Rectal smooth muscle tissue (tissue), 1 donor: Measurements from ENCODE around the gene CDKL5.

Experiments
- H3K27ac ChIP-seq: one replicate; pipeline ENCODE4 v1.7.0; 2013; ENCODE audit warnings: low read depth, low read length, inconsistent platforms
- H3K27me3 ChIP-seq: one replicate; pipeline ENCODE4 v1.7.0; 2013; ENCODE audit warnings: low read length; ENCODE audit not compliant: control insufficient read depth, insufficient read depth
- H3K36me3 ChIP-seq: one replicate; pipeline ENCODE4 v1.7.0; 2013; ENCODE audit warnings: low read length; ENCODE audit not compliant: control insufficient read depth, insufficient read depth
- H3K4me1 ChIP-seq: one replicate; pipeline ENCODE4 v1.7.0; 2013; ENCODE audit warnings: low read length; ENCODE audit not compliant: control insufficient read depth, insufficient read depth
- H3K4me3 ChIP-seq: one replicate; pipeline ENCODE4 v1.7.0; 2013; ENCODE audit warnings: low read length
- H3K9ac ChIP-seq: one replicate; pipeline ENCODE4 v1.7.0; 2013; ENCODE audit warnings: low read length

The CDKL5 gene

DNA sequence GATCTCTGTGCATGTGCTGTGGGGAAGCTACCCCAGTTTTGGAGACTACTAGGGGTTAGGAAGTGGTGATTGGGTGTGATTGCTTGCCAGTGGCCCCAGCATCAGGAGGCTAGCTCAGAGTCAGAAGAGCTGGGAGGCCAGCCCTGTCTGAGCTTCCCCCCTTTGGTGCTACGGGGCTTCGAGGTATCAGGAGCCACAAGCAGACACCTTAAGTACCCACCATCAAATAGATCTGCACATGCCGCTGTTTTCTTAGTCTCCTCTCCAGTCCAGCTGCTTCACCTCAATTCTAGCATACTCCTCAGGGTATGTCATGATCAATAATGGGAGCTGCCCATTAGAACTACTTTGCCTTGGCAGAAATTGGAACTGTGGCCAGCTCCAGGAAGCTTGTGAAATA is 271.2 kb downstream of the CDKL5 start:
- H3K4me1 ChIP-seq, result no peaks in the 10 kb centered on the region
- H3K27me3 ChIP-seq, result no peaks in the 10 kb centered on the region
- no peak overlapping the region for H3K9ac ChIP-seq
- no peak overlapping the region for H3K4me3 ChIP-seq
- H3K27ac ChIP-seq, result no peak overlapping the region
- no peaks in the 10 kb centered on the region for H3K36me3 ChIP-seq

DNA sequence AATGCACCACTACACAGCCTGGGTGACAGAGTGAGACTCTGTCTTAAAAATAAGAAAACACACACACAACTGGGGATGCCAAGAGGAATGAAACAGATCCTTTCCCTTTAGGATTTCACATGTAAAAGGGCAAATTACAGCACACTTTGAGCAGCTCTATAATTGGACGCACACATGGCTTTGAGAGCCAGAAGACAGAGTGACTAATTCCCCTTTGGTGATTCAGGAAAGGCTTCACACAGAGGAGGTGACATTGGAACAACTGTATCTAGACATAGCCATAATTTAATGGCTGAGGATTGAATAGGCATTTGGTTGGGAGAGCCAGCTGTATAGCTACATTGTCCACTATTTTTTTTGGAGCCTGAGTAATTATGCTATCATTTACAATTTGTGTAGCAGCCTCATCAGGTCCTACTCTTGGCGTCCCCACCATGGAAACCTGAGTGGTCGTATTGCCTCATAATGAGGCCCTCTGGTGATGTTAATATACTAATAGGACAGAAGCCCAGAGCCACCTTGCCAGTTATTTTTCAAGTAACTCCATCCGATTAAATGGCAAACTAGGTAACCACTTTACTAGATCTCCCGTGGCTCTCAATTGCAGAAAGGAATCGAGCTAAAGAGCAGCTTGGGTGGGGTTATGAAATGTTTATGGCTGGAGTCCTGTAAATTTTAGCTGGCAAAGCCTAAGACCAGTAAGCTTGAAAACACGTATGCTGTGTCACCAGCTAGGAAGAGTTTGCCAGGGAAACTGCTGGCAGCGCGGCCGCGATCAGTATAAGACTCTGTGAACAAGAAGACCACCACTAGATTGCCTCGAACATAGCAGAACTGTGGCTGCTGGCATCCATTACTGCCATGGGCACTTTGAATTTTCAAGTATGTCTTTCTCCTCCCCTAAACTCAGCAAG is 273.6 kb downstream of the CDKL5 start:
- Histone ChIP-seq H3K36me3 (no peaks in the 10 kb centered on the region), H3K4me3 (no peak overlapping the region), H3K4me1 (no peaks in the 10 kb centered on the region), H3K27ac (no peak overlapping the region), H3K9ac (no peak overlapping the region), H3K27me3 (no peaks in the 10 kb centered on the region)

DNA sequence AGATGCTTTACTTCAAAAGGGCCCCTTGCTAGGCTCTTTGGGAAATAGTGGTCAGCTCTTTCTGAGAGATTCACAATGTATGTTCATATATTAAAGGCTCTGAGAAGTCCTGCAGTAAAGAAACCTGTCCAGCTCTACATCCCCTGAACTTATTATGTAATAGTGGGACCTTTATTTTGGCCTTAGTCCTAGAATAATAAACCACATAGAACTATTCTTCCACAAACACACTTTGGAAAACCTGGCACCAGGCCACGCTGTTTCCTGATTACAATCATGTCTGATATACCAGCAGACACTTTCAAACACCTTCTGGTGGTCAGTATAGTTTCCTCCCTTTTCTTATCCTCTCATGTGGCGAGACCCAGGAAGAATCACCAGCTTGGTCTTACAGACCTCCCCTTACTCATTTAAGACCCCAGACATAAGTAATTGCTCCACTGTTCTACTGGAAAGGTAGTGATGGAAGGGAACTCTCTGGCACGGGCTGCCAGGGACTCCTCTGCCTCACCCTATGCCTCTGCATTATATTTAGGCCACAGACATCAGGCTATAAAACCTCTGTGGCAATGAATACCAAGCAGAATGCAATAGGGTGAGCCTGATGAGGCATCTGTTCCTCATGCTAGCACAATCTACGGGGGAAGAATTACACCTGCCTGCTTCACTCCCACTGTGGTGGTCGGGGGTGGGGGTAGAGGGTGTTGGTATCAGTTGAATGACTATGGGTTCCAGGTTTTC is 276.4 kb downstream of the CDKL5 start:
- H3K27ac ChIP-seq, result no peak overlapping the region
- no peaks in the 10 kb centered on the region for H3K36me3 ChIP-seq
- no peak overlapping the region for H3K4me3 ChIP-seq
- no peaks in the 10 kb centered on the region for H3K27me3 ChIP-seq
- H3K9ac ChIP-seq, result no peak overlapping the region
- no peaks in the 10 kb centered on the region for H3K4me1 ChIP-seq

DNA sequence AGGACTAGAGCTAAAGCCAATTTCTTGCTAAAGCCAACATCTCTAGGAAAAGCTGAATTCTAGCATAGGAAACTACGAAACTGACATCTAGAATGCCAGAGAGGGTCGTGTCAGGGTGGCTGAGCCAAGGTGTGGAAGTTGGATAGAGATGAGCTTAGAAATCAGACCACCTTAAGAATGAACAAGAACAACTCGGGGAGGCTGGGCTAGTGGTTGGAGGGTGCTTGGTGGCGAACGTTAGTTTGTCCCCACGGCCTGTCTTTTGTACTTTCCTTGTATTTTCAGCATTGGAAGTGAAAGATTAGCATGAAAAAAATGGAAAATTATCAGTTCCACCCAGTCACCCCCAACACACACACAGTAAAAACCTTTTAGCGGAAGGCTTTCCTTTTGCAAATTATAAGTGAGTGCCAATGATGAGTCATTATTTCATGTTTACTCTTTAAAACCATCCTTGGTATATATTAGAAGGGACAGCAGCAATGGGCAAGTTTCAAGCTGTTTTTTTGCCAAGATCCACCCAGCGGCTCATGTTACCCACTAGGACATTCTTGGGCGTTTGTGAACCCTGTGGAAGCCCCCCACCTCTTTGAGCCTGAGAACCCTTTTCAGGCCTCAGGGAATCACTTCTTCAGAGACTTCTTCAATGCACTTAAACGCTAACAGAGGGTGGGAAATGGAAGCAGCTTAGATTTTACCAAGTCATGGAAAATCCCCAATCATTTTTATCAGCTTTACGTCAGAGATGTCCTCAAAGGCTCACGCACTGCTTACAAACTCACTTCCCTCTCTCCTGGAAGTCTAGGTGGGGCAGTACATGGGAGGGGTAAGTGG is 277.2 kb downstream of the CDKL5 start:
- no peaks in the 10 kb centered on the region for H3K36me3 ChIP-seq
- no peaks in the 10 kb centered on the region for H3K4me1 ChIP-seq
- H3K27ac ChIP-seq, result no peak overlapping the region
- no peak overlapping the region for H3K9ac ChIP-seq
- no peak overlapping the region for H3K4me3 ChIP-seq
- no peaks in the 10 kb centered on the region for H3K27me3 ChIP-seq
